LNCAP (cell line): Measurements from ENCODE around the gene NOL7.

ENCODE experiments used
- CTCF ChIP-seq: fragments of 450-650 bp; IDR thresholded peaks from 2 replicates; pipeline ENCODE4 v1.5.1; 2017; ENCODE audit warnings: mild to moderate bottlenecking

NOL7 gene

GRCh38 chr6:13638014-13638413, 22.9 kb downstream of the NOL7 start:
- no peak for TF ChIP-seq CTCF

GRCh38 chr6:13638626-13639025, 23.5 kb downstream of the NOL7 start:
- no peak for TF ChIP-seq CTCF

GRCh38 chr6:13641315-13641714, 26.2 kb downstream of the NOL7 start:
- no peak for TF ChIP-seq CTCF

- TF ChIP-seq CTCF = no peak
Observed at GRCh38 chr6:13643125-13643524, 28.0 kb downstream of the NOL7 start.

GRCh38 chr6:13648850-13649249, 33.7 kb downstream of the NOL7 start:
- TF ChIP-seq CTCF = no peak

- no peak for TF ChIP-seq CTCF
Observed at GRCh38 chr6:13649393-13649792, 34.3 kb downstream of the NOL7 start.

GRCh38 chr6:13653296-13653695, 38.2 kb downstream of the NOL7 start:
- TF ChIP-seq CTCF = no peak

- no peak for TF ChIP-seq CTCF
Observed at GRCh38 chr6:13654496-13654895, 39.4 kb downstream of the NOL7 start.
